ENCODE data around the gene DNAH3. TPM values are rescaled to one million over a fixed set of nuclear protein-coding genes. Genes with fewer than 3 reads are reported as not detected.
A peak's percentile ranks its signal among the peaks of the same experiment; 100 is the strongest.

DNAH3 gene
- total RNA-seq, 2 experiments from 2014 or later = not detected

DNA sequence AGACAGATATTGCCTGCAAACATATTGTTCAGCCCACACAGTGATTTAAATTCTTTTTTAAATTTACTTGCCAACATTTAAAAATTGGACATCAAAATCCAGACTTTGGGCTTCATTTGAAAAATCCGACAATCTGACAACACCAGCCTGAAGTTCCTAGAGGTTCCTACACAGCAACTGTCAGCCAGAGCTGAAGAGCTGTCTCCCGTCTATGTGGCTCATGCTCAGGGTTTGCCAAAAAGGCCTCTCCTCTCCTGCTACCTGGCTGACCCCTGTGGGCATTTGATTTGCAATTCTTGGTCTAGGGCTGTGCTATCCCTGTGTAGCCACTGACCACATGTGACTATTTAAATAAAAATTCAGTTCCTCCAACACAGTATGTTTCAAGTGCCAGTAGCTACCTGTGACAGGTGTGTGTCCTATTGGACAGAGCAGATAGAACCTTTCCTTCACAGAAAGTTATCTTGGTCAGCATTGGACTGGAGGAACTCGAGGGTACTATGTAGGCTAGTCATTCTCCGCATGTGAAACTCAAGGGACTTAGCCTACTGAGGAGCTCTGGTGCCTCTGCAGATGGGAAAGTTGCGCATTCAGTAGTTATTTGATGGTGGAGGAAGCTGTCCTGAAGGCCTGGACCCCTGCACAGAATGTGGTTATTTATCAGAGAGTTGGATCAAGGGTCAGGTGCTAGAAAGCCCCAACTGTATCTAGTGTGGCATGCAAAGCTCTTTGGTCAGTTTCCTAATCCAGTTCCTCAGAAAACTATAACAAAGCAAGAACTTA lies 247.3 kb downstream of the DNAH3 start:
- ChIA-PET POLR2A (interaction anchor here (0.8 to 1.8 kb wide), 4 partner anchors 25 to 163 kb away, joined by 3 to 5 read pairs (median 3); no protein-coding TSS in a partner anchor), CTCF (interaction anchor here (0.7 to 1.3 kb wide), 2 partner anchors 29 to 103 kb away, joined by 3 read pairs; no protein-coding TSS in a partner anchor)
- H3K36me3 Mint-ChIP-seq = peaks cover 12% of the 10 kb centered on the region
- no peaks in the 10 kb centered on the region for H3K27me3 Mint-ChIP-seq
- DNase-seq = no peak
- H3K4me3 Mint-ChIP-seq = peak overlapping the region; percentile 14
- H3K9me3 Mint-ChIP-seq = no peaks in the 10 kb centered on the region
- peaks cover 55% of the 10 kb centered on the region for H3K4me1 Mint-ChIP-seq (ENCODE audit: low read depth)
- intact Hi-C loops (cut with micrococcal nuclease) = loop anchor here (10.0 kb wide), 2 partner anchors 99 to 401 kb away; partner anchors contain the start of genes ERI2 and REXO5
- no peak overlapping the region for H3K27ac Mint-ChIP-seq

- H3K27ac Mint-ChIP-seq = peak overlapping the region; percentile 7
Measured at GRCh38 chr16:20902426-20902825, 248.2 kb downstream of the DNAH3 start.

GRCh38 chr16:20901436-20902112 lies 249.1 kb downstream of the DNAH3 start:
- ChIA-PET CTCF (interaction anchor here (1.2 kb wide), 1 partner anchor 27 kb away, joined by 4 read pairs; no protein-coding TSS in a partner anchor), POLR2A (interaction anchor here (1.0 to 3.2 kb wide), 6 partner anchors 8 to 619 kb away, joined by 3 to 28 read pairs (median 6); partner anchors contain the start of genes ERI2 and REXO5)
- H3K36me3 Mint-ChIP-seq = peaks cover 19% of the 10 kb centered on the region
- DNase-seq = peak; percentile 35
- peak overlapping the region; percentile 93 for H3K27ac Mint-ChIP-seq
- H3K27me3 Mint-ChIP-seq = no peaks in the 10 kb centered on the region
- peaks cover 72% of the 10 kb centered on the region for H3K4me1 Mint-ChIP-seq (ENCODE audit: low read depth)
- H3K9me3 Mint-ChIP-seq = no peaks in the 10 kb centered on the region
- H3K4me3 Mint-ChIP-seq = peak overlapping the region; percentile 81
- intact Hi-C loops (cut with micrococcal nuclease) = loop anchor here (1.0 to 10.0 kb wide), 3 partner anchors 10 to 403 kb away; partner anchors contain the start of genes ERI2 and REXO5

More at GRCh38 chr16:20902426-20902825, 248.2 kb downstream of the DNAH3 start:
- intact Hi-C loops (cut with micrococcal nuclease) = loop anchor here (10.0 kb wide), 2 partner anchors 98 to 402 kb away; partner anchors contain the start of genes ERI2 and REXO5
- H3K36me3 Mint-ChIP-seq = peaks cover 12% of the 10 kb centered on the region
- peak overlapping the region; percentile 3 for H3K4me3 Mint-ChIP-seq
- CTCF ChIA-PET = interaction anchor here (0.6 to 1.3 kb wide), 3 partner anchors 28 to 1398 kb away, joined by 3 read pairs; no protein-coding TSS in a partner anchor
- H3K9me3 Mint-ChIP-seq = no peaks in the 10 kb centered on the region
- DNase-seq = no peak
- no peaks in the 10 kb centered on the region for H3K27me3 Mint-ChIP-seq
- peaks cover 63% of the 10 kb centered on the region for H3K4me1 Mint-ChIP-seq (ENCODE audit: low read depth)
- POLR2A ChIA-PET = interaction anchor here (1.1 to 1.8 kb wide), 2 partner anchors 28 to 36 kb away, joined by 3 to 7 read pairs; no protein-coding TSS in a partner anchor

GRCh38 chr16:20901068-20901435 lies 249.6 kb downstream of the DNAH3 start:
- POLR2A ChIA-PET = interaction anchor here (1.0 to 3.2 kb wide), 5 partner anchors 9 to 619 kb away, joined by 3 to 28 read pairs (median 6); partner anchors contain the start of genes ERI2 and REXO5
- peak overlapping the region; percentile 93 for H3K27ac Mint-ChIP-seq
- CTCF ChIA-PET = interaction anchor here (0.5 to 1.2 kb wide), 3 partner anchors 26 to 160 kb away, joined by 3 to 4 read pairs (median 4); no protein-coding TSS in a partner anchor
- no peak for DNase-seq
- H3K36me3 Mint-ChIP-seq = peaks cover 19% of the 10 kb centered on the region
- intact Hi-C loops (cut with micrococcal nuclease) = loop anchor here (1.0 to 10.0 kb wide), 3 partner anchors 10 to 404 kb away; partner anchors contain the start of genes ERI2 and REXO5
- no peaks in the 10 kb centered on the region for H3K9me3 Mint-ChIP-seq
- peak overlapping the region; percentile 81 for H3K4me3 Mint-ChIP-seq
- H3K27me3 Mint-ChIP-seq = no peaks in the 10 kb centered on the region
- H3K4me1 Mint-ChIP-seq (ENCODE audit: low read depth) = peaks cover 72% of the 10 kb centered on the region

DNA sequence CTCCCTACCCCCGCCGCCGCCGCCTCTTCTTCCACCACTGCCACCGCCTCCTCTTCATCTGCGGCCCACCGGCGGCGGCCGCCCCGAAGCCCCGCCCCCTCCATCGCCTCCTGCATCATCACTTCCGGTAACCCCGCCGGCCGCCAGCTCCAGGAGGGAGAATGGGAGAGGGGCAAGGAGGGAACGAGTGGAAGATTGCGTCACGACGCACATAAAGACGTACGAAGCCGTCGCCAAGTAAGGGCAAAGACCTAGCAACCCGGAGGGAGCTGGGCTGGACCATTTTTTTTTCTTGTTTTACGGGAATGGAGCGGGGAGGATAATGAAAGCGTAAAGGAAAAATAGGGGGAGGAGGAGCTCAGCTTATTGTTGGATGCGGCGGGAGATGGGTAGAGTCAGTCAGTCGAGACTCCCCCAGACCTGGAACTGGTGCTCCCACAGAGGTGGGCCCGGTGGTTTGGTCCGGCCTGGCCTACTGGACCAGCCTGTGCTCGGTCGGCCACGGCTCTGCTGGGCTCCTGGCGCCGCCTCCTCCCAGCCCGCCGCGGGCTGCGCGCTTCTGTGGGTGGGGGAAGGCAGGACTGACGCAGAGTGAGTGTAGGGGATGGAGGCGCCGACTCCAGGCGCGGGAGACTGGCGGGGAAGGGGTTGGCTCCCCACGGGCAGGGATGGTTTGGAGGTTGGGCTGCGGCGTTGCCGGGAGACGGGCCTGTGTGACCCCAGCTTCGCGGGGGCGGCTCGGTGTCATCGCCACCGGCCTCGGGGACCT lies 250.2 kb downstream of the DNAH3 start, which contains the start of the genes DCUN1D3 and LYRM1:
DCUN1D3 (minus strand) TSS at position 60 of the 769 bp plus-strand sequence. CDS start 37,820 bp downstream, outside the sequence.
LYRM1 (plus strand) TSS at position 473 of the 769 bp plus-strand sequence. CDS start 14,785 bp downstream, outside the sequence.
- H3K27ac Mint-ChIP-seq = peak within 1 kb of the TSS; percentile 93
- intact Hi-C loops (cut with micrococcal nuclease) = loop anchor here (1.0 to 10.0 kb wide), 6 partner anchors 11 to 404 kb away; partner anchors contain the start of genes ERI2 and REXO5
- no peaks in the 10 kb centered on the region for H3K9me3 Mint-ChIP-seq
- H3K4me1 Mint-ChIP-seq (ENCODE audit: low read depth) = peaks cover 72% of the 10 kb centered on the region
- ChIA-PET POLR2A (interaction anchor here (0.7 to 3.2 kb wide), 12 partner anchors 9 to 620 kb away, joined by 3 to 28 read pairs (median 4); partner anchors contain the start of genes ERI2, REXO5 and THUMPD1), CTCF (interaction anchor here (0.5 to 1.2 kb wide), 6 partner anchors 26 to 160 kb away, joined by 3 to 5 read pairs (median 4); no protein-coding TSS in a partner anchor)
- peak; percentile 94 for DNase-seq
- H3K4me3 Mint-ChIP-seq = peak within 1 kb of the TSS; percentile 81
- no peaks in the 10 kb centered on the region for H3K27me3 Mint-ChIP-seq
- H3K36me3 Mint-ChIP-seq = peaks cover 22% of the 10 kb centered on the region

GRCh38 chr16:20899477-20900298 lies 251.0 kb downstream of the DNAH3 start:
- peak overlapping the region; percentile 93 for H3K27ac Mint-ChIP-seq
- CTCF ChIA-PET = interaction anchor here (0.6 to 1.4 kb wide), 4 partner anchors 39 to 100 kb away, joined by 3 to 6 read pairs (median 4); no protein-coding TSS in a partner anchor
- peaks cover 65% of the 10 kb centered on the region for H3K4me1 Mint-ChIP-seq (ENCODE audit: low read depth)
- DNase-seq = no peak
- POLR2A ChIA-PET = interaction anchor here (0.7 to 3.2 kb wide), 12 partner anchors 10 to 158 kb away, joined by 3 to 28 read pairs (median 4); partner anchors contain the start of genes ERI2, REXO5 and THUMPD1
- H3K9me3 Mint-ChIP-seq = no peaks in the 10 kb centered on the region
- H3K36me3 Mint-ChIP-seq = peaks cover 25% of the 10 kb centered on the region
- intact Hi-C loops (cut with micrococcal nuclease) = loop anchor here (1.0 to 10.0 kb wide), 5 partner anchors 20 to 405 kb away; partner anchors contain the start of genes ERI2 and REXO5
- peak overlapping the region; percentile 81 for H3K4me3 Mint-ChIP-seq
- H3K27me3 Mint-ChIP-seq = no peaks in the 10 kb centered on the region

GRCh38 chr16:20899071-20899470 lies 251.6 kb downstream of the DNAH3 start:
- peaks cover 27% of the 10 kb centered on the region for H3K36me3 Mint-ChIP-seq
- H3K27me3 Mint-ChIP-seq = no peaks in the 10 kb centered on the region
- H3K4me1 Mint-ChIP-seq (ENCODE audit: low read depth) = peaks cover 59% of the 10 kb centered on the region

GRCh38 chr16:20897922-20898321 lies 252.7 kb downstream of the DNAH3 start:
- DNase-seq = no peak
- CTCF ChIA-PET = no interaction called here
- Mint-ChIP-seq H3K27ac (no peak overlapping the region), H3K9me3 (no peaks in the 10 kb centered on the region), H3K27me3 (no peaks in the 10 kb centered on the region), H3K36me3 (peaks cover 26% of the 10 kb centered on the region), H3K4me3 (no peak overlapping the region), H3K4me1 (ENCODE audit: low read depth) (peaks cover 48% of the 10 kb centered on the region)
- intact Hi-C loops (cut with micrococcal nuclease) = no loop called here
- POLR2A ChIA-PET = interaction anchor here (1.6 to 3.0 kb wide), 2 partner anchors 23 to 157 kb away, joined by 3 to 9 read pairs; partner anchors contain the start of gene THUMPD1

More at GRCh38 chr16:20899071-20899470, 251.6 kb downstream of the DNAH3 start:
- intact Hi-C loops (cut with micrococcal nuclease) = no loop called here
- Mint-ChIP-seq H3K27ac (peak overlapping the region; percentile 93), H3K4me3 (peak overlapping the region; percentile 81), H3K9me3 (no peaks in the 10 kb centered on the region)
- DNase-seq = no peak
- POLR2A ChIA-PET = interaction anchor here (1.1 to 3.2 kb wide), 5 partner anchors 11 to 158 kb away, joined by 3 to 28 read pairs (median 9); partner anchors contain the start of gene THUMPD1
- CTCF ChIA-PET = interaction anchor here (1.4 kb wide), 1 partner anchor 49 kb away, joined by 6 read pairs; no protein-coding TSS in a partner anchor

- peaks cover 42% of the 10 kb centered on the region for H3K4me1 Mint-ChIP-seq (ENCODE audit: low read depth)
- no peaks in the 10 kb centered on the region for H3K9me3 Mint-ChIP-seq
- CTCF ChIA-PET = no interaction called here
- H3K27me3 Mint-ChIP-seq = no peaks in the 10 kb centered on the region
- H3K4me3 Mint-ChIP-seq = no peak overlapping the region
- intact Hi-C loops (cut with micrococcal nuclease) = no loop called here
- no peak overlapping the region for H3K27ac Mint-ChIP-seq
- no peak for DNase-seq
- peaks cover 27% of the 10 kb centered on the region for H3K36me3 Mint-ChIP-seq
- POLR2A ChIA-PET = interaction anchor here (1.6 kb wide), 1 partner anchor 23 kb away, joined by 3 read pairs; no protein-coding TSS in a partner anchor
Measured at GRCh38 chr16:20897253-20897897, 253.3 kb downstream of the DNAH3 start.

Data from activated CD4-positive, alpha-beta memory T cell treated with anti-CD3 and anti-CD28 coated beads for 36 hours (primary cell).